Liver (tissue), 9 donors: ENCODE data around the gene CTTNBP2. TPM values are rescaled to one million over a fixed set of nuclear protein-coding genes. Genes with fewer than 3 reads are reported as not detected.

Experiments
- DNase-seq: peaks from one replicate; pipeline ENCODE4 v3.0.0-alpha.2; 2017; ENCODE audit warnings: low spot score
- H3K27ac ChIP-seq, 2 donors: one replicate each; pipeline ENCODE4 v1.7.0; 2013; ENCODE audit warnings: inconsistent platforms in 2 of 2, low read length in 2 of 2, control low read depth in 1 of 2, low read depth in 1 of 2, mild to moderate bottlenecking in 1 of 2
- H3K27me3 ChIP-seq, 4 donors: one replicate each; pipeline versions ENCODE4 v1.6.1 to v1.7.0; 2013; ENCODE audit warnings: low read length in 3 of 4, inconsistent platforms in 1 of 4, mild to moderate bottlenecking in 1 of 4, moderate library complexity in 1 of 4; ENCODE audit not compliant: control insufficient read depth in 4 of 4, insufficient read depth in 4 of 4
- H3K36me3 ChIP-seq, 4 donors: one replicate each; pipeline versions ENCODE4 v1.6.1 to v1.7.0; 2013; ENCODE audit warnings: low read length in 3 of 4, mild to moderate bottlenecking in 3 of 4, low read depth in 1 of 4, moderate library complexity in 1 of 4; ENCODE audit not compliant: control insufficient read depth in 4 of 4, insufficient read depth in 3 of 4
- H3K4me1 ChIP-seq, 4 donors: one replicate each; pipeline versions ENCODE4 v1.6.1 to v1.7.0; 2013; ENCODE audit warnings: low read length in 3 of 4, mild to moderate bottlenecking in 3 of 4, moderate library complexity in 1 of 4; ENCODE audit not compliant: control insufficient read depth in 4 of 4, insufficient read depth in 4 of 4
- H3K4me3 ChIP-seq, 3 donors: one replicate each; pipeline versions ENCODE4 v1.6.1 to v1.7.0; 2013; ENCODE audit warnings: low read length in 3 of 3, control low read depth in 1 of 3, low read depth in 1 of 3, mild to moderate bottlenecking in 1 of 3
- H3K9ac ChIP-seq, 2 donors: one replicate each; pipeline ENCODE4 v1.7.0; 2013; ENCODE audit warnings: low read length in 2 of 2, mild to moderate bottlenecking in 2 of 2, moderate library complexity in 2 of 2, control low read depth in 1 of 2, low read depth in 1 of 2
- H3K9me3 ChIP-seq, 4 donors: one replicate each; pipeline versions ENCODE4 v1.6.1 to v1.7.0; 2013; ENCODE audit warnings: low read length in 3 of 4; ENCODE audit not compliant: control insufficient read depth in 4 of 4
- EGR1 ChIP-seq, 2 donors: IDR thresholded peaks; 2 replicates each; pipeline ENCODE4 v1.6.1; 2016 to 2018; ENCODE audit warnings: antibody characterized with exemption in 2 of 2, low read depth in 2 of 2
- FOXA1 ChIP-seq: IDR thresholded peaks from 2 replicates; pipeline ENCODE4 v1.6.1; 2016; ENCODE audit warnings: antibody characterized with exemption
- FOXA2 ChIP-seq: IDR thresholded peaks from 2 replicates; pipeline ENCODE4 v1.6.1; 2016; ENCODE audit warnings: antibody characterized with exemption
- GABPA ChIP-seq, 2 donors: IDR thresholded peaks in 1 of 2; conservative IDR thresholded peaks in 1 of 2; 2 replicates each; pipeline ENCODE4 v1.6.1; 2016; ENCODE audit warnings: antibody characterized with exemption in 2 of 2, mild to moderate bottlenecking in 1 of 2, moderate library complexity in 1 of 2
- HNF4A ChIP-seq, 2 donors: conservative IDR thresholded peaks; 2 replicates each; pipeline ENCODE4 v1.6.1; 2016; ENCODE audit warnings: antibody characterized with exemption in 2 of 2, mild to moderate bottlenecking in 2 of 2
- HNF4G ChIP-seq: IDR thresholded peaks from 2 replicates; pipeline ENCODE4 v1.6.1; 2016; ENCODE audit warnings: antibody characterized with exemption
- JUND ChIP-seq, 2 donors: IDR thresholded peaks; 2 replicates each; pipeline ENCODE4 v1.6.1; 2016; ENCODE audit warnings: antibody characterized with exemption in 2 of 2
- NR2F2 ChIP-seq: IDR thresholded peaks from 2 replicates; pipeline ENCODE4 v1.6.1; 2016; ENCODE audit warnings: antibody characterized with exemption
- RAD21 ChIP-seq, 2 donors: IDR thresholded peaks; 2 replicates each; pipeline ENCODE4 v1.6.1; 2016; ENCODE audit warnings: antibody characterized with exemption in 2 of 2, mild to moderate bottlenecking in 2 of 2
- RXRA ChIP-seq, 2 donors: IDR thresholded peaks; 2 replicates each; pipeline ENCODE4 v1.6.1; 2017 to 2018; ENCODE audit warnings: antibody characterized with exemption in 2 of 2, mild to moderate bottlenecking in 1 of 2
- SP1 ChIP-seq: IDR thresholded peaks from 2 replicates; pipeline ENCODE4 v1.6.1; 2018; ENCODE audit warnings: antibody characterized with exemption, mild to moderate bottlenecking
- TAF1 ChIP-seq: conservative IDR thresholded peaks from 2 replicates; pipeline ENCODE4 v1.6.1; 2016; ENCODE audit warnings: antibody characterized with exemption, mild to moderate bottlenecking
- YY1 ChIP-seq: IDR thresholded peaks from 2 replicates; pipeline ENCODE4 v1.6.1; 2016; ENCODE audit warnings: antibody characterized with exemption, mild to moderate bottlenecking
- WGBS: extraction: QIAGEN DNeasy Blood & Tissue Kit; methylation state at CpG from one replicate; pipeline ENCODE4 v1.1.7; 2013; 5-methylcytosine and 5-hydroxymethylcytosine counted together
- polyA plus RNA-seq, 2 donors: library from polyadenylated mRNA; stranded (reverse) in 1 of 2; unstranded in 1 of 2; fragments of 200-250 nt in 1 of 2; fragments of >200 nt in 1 of 2; fragmentation: Nextera tagmentation in 1 of 2; extraction: Ambion mirVana in 1 of 2; gene quantifications; one replicate each; pipeline versions ENCODE4 v1.2.1 to v1.2.3, GENCODE V29; 2013 to 2015
- total RNA-seq, 2 donors: library from RNA; depleted of rRNA; stranded (reverse); fragments of >200 nt; gene quantifications; one replicate each; pipeline ENCODE4 v1.2.3, GENCODE V29; 2014
- TF ChIP-seq, protein P1 (sequence below): IDR thresholded peaks from 2 replicates; pipeline ENCODE4 v1.6.1; 2016; ENCODE audit warnings: antibody characterized with exemption
- TF ChIP-seq, protein P2 (sequence below): IDR thresholded peaks from 2 replicates; pipeline ENCODE4 v1.6.1; 2016; ENCODE audit warnings: antibody characterized with exemption
- TF ChIP-seq, protein P3 (sequence below): fragments of 150-350 bp; IDR thresholded peaks from 2 replicates; pipeline ENCODE4 v1.5.1; 2017; ENCODE audit warnings: improper control_type of control experiment, low read depth, low read length; ENCODE audit not compliant: missing input control
- TF ChIP-seq, protein P4 (sequence below): IDR thresholded peaks from 2 replicates; pipeline ENCODE4 v1.6.1; 2016; ENCODE audit warnings: antibody characterized with exemption
- TF ChIP-seq, protein P5 (sequence below): IDR thresholded peaks from 2 replicates; pipeline ENCODE4 v1.6.1; 2016; ENCODE audit warnings: antibody characterized with exemption, mild to moderate bottlenecking
- donor health status: healthy.
- donor health status: healthy.
- donor health status: healthy.
- donor health status: healthy.
- donor health status: healthy.

The CTTNBP2 gene, protein sequence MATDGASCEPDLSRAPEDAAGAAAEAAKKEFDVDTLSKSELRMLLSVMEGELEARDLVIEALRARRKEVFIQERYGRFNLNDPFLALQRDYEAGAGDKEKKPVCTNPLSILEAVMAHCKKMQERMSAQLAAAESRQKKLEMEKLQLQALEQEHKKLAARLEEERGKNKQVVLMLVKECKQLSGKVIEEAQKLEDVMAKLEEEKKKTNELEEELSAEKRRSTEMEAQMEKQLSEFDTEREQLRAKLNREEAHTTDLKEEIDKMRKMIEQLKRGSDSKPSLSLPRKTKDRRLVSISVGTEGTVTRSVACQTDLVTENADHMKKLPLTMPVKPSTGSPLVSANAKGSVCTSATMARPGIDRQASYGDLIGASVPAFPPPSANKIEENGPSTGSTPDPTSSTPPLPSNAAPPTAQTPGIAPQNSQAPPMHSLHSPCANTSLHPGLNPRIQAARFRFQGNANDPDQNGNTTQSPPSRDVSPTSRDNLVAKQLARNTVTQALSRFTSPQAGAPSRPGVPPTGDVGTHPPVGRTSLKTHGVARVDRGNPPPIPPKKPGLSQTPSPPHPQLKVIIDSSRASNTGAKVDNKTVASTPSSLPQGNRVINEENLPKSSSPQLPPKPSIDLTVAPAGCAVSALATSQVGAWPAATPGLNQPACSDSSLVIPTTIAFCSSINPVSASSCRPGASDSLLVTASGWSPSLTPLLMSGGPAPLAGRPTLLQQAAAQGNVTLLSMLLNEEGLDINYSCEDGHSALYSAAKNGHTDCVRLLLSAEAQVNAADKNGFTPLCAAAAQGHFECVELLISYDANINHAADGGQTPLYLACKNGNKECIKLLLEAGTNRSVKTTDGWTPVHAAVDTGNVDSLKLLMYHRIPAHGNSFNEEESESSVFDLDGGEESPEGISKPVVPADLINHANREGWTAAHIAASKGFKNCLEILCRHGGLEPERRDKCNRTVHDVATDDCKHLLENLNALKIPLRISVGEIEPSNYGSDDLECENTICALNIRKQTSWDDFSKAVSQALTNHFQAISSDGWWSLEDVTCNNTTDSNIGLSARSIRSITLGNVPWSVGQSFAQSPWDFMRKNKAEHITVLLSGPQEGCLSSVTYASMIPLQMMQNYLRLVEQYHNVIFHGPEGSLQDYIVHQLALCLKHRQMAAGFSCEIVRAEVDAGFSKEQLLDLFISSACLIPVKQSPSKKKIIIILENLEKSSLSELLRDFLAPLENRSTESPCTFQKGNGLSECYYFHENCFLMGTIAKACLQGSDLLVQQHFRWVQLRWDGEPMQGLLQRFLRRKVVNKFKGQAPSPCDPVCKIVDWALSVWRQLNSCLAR (N-terminal part only)
- total RNA-seq (1 to 10 TPM; 1.6 to 1.7 TPM), polyA plus RNA-seq (1 to 10 TPM; 1.2 to 1.5 TPM)

DNA sequence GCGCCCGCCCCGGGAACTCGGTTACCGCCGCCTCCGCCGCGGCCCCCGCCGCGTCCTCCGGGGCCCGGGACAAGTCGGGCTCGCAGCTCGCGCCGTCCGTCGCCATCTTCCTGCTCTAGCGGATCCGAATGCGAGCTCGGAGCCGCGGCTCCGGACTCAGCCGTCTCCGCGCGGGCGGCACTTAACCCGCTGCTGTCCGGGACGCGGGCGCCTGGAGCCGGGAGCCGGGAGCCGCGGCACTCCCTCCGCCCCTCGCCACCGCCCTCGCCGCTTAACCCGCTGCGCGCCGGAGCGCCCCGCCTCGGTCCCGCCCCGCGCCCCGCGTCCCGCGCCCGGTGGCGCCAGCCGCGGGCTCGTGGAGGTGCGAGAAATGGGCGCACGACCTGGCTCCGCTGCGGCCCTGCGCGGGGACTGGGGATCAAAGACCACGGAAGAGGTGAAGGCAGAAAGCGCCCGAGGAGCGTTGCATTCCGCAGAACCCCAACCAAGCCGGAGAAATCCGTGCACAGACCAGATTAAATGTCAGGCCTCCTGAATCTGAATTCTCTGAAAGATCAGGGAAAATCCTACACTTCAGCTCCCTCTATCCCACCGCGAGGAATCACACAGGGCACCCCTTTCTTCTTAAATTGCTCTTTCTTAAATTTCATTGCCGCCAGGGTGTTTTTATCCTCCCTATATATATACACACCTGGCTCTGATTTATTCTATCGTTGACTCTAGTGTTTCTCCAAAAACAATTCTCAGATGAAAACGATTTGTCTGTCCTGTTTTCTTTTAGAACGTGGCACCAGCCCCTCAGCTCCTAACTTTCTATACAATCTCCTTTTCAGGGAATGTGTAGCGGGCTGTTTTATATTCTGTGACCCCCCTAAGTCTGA lies at the start of gene CTTNBP2:
Gene CTTNBP2, minus strand, starts transcription at position 132 of the 881 bp plus-strand sequence. Its CDS starts 26 bp downstream, at position 106.
- TF ChIP-seq, protein P1, sequence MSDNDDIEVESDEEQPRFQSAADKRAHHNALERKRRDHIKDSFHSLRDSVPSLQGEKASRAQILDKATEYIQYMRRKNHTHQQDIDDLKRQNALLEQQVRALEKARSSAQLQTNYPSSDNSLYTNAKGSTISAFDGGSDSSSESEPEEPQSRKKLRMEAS: no peak
- no peak for TF ChIP-seq JUND (IDR thresholded peaks at IDR 0.05)
- TF ChIP-seq FOXA2: no peak
- peak; percentile 46 for DNase-seq
- Histone ChIP-seq H3K4me1 (peaks cover 2 to 21% (median 13%) of the 10 kb centered on the region in 4 donors), H3K36me3 (no peaks in the 10 kb centered on the region), H3K27ac (peak within 1 kb of the TSS in 1 of 2 donors; percentile 17), H3K4me3 (peak within 1 kb of the TSS; percentile 57 to 91 (median 66)), H3K27me3 (no peaks in the 10 kb centered on the region), H3K9me3 (no peaks in the 10 kb centered on the region), H3K9ac (peak within 1 kb of the TSS in 1 of 2 donors; percentile 33)
- WGBS: 2% methylated on average over 87 of the region's 87 CpGs

DNA sequence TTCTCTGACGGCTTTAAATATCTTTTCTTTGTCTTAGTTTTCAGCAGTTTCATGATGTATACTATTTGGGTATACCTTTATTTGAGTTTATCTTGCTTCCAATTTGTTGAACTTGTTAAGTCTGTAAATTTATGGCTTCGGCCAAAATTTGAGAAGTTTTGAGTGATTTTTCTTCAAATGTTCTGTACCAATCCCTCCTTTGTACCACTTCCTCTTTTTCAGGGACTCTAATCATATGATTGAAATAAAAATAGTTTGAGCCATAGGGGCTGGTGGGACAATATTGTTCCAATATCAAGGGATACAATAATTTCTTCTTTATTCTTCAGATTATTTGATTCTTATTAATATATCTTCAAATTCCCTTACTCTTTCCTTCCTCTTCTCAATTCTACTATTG lies 43.1 kb upstream of the CTTNBP2 start:
- no peaks in the 10 kb centered on the region for H3K36me3 ChIP-seq
- TF ChIP-seq, protein P2, sequence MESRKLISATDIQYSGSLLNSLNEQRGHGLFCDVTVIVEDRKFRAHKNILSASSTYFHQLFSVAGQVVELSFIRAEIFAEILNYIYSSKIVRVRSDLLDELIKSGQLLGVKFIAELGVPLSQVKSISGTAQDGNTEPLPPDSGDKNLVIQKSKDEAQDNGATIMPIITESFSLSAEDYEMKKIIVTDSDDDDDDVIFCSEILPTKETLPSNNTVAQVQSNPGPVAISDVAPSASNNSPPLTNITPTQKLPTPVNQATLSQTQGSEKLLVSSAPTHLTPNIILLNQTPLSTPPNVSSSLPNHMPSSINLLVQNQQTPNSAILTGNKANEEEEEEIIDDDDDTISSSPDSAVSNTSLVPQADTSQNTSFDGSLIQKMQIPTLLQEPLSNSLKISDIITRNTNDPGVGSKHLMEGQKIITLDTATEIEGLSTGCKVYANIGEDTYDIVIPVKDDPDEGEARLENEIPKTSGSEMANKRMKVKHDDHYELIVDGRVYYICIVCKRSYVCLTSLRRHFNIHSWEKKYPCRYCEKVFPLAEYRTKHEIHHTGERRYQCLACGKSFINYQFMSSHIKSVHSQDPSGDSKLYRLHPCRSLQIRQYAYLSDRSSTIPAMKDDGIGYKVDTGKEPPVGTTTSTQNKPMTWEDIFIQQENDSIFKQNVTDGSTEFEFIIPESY: no peak
- TF ChIP-seq TAF1 (no peak), FOXA2 (no peak), HNF4A (conservative IDR thresholded peaks at IDR 0.05) (no peak), NR2F2 (no peak), FOXA1 (no peak), RAD21 (IDR thresholded peaks at IDR 0.05) (no peak), JUND (IDR thresholded peaks at IDR 0.05) (no peak), SP1 (no peak), EGR1 (IDR thresholded peaks at IDR 0.05; ENCODE audit: low read depth in 2 of 2) (no peak), YY1 (no peak), RXRA (IDR thresholded peaks at IDR 0.05) (no peak), GABPA (IDR thresholded peaks at IDR 0.05 in 1 of 2, conservative IDR thresholded peaks at IDR 0.05 in 1 of 2) (no peak), HNF4G (no peak)
- TF ChIP-seq, protein P1: no peak
- TF ChIP-seq, protein P3, sequence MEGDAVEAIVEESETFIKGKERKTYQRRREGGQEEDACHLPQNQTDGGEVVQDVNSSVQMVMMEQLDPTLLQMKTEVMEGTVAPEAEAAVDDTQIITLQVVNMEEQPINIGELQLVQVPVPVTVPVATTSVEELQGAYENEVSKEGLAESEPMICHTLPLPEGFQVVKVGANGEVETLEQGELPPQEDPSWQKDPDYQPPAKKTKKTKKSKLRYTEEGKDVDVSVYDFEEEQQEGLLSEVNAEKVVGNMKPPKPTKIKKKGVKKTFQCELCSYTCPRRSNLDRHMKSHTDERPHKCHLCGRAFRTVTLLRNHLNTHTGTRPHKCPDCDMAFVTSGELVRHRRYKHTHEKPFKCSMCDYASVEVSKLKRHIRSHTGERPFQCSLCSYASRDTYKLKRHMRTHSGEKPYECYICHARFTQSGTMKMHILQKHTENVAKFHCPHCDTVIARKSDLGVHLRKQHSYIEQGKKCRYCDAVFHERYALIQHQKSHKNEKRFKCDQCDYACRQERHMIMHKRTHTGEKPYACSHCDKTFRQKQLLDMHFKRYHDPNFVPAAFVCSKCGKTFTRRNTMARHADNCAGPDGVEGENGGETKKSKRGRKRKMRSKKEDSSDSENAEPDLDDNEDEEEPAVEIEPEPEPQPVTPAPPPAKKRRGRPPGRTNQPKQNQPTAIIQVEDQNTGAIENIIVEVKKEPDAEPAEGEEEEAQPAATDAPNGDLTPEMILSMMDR: no peak
- TF ChIP-seq, protein P4, sequence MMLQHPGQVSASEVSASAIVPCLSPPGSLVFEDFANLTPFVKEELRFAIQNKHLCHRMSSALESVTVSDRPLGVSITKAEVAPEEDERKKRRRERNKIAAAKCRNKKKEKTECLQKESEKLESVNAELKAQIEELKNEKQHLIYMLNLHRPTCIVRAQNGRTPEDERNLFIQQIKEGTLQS: no peak
- TF ChIP-seq, protein P5, sequence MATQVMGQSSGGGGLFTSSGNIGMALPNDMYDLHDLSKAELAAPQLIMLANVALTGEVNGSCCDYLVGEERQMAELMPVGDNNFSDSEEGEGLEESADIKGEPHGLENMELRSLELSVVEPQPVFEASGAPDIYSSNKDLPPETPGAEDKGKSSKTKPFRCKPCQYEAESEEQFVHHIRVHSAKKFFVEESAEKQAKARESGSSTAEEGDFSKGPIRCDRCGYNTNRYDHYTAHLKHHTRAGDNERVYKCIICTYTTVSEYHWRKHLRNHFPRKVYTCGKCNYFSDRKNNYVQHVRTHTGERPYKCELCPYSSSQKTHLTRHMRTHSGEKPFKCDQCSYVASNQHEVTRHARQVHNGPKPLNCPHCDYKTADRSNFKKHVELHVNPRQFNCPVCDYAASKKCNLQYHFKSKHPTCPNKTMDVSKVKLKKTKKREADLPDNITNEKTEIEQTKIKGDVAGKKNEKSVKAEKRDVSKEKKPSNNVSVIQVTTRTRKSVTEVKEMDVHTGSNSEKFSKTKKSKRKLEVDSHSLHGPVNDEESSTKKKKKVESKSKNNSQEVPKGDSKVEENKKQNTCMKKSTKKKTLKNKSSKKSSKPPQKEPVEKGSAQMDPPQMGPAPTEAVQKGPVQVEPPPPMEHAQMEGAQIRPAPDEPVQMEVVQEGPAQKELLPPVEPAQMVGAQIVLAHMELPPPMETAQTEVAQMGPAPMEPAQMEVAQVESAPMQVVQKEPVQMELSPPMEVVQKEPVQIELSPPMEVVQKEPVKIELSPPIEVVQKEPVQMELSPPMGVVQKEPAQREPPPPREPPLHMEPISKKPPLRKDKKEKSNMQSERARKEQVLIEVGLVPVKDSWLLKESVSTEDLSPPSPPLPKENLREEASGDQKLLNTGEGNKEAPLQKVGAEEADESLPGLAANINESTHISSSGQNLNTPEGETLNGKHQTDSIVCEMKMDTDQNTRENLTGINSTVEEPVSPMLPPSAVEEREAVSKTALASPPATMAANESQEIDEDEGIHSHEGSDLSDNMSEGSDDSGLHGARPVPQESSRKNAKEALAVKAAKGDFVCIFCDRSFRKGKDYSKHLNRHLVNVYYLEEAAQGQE: no peak
- H3K4me3 ChIP-seq: no peak overlapping the region
- no peak for DNase-seq
- no peaks in the 10 kb centered on the region for H3K9me3 ChIP-seq
- no peaks in the 10 kb centered on the region for H3K4me1 ChIP-seq
- no peaks in the 10 kb centered on the region for H3K27me3 ChIP-seq
- 85% methylated on average over 2 of the region's 2 CpGs for WGBS
- H3K27ac ChIP-seq: no peak overlapping the region
- H3K9ac ChIP-seq: no peak overlapping the region
